Activated T-helper 1 cell treated with anti-CD3 and anti-CD28 coated beads, Interleukin-12 subunit alpha, Interleukin-12 subunit beta, Interleukin-2, Interleukin-4 antibody, amounts not matched to agents 30 ng/mL and 10 ng/mL and 1 ng/mL, durations not matched to agents 14 hours and 24 hours and 36 hours (primary cell): ENCODE data around the gene CMTM7. TPM values are rescaled to one million over a fixed set of nuclear protein-coding genes. Genes with fewer than 3 reads are reported as not detected.
"Not testable (repeated sequence)": the region's sequence is repeated elsewhere in the genome, so short reads cannot be mapped to it uniquely, and the experiment has no call there.

Source experiments
- DNase-seq: peaks from one replicate; pipeline ENCODE4 v3.0.0; 2021; ENCODE audit warnings: low spot score
- H3K27ac Mint-ChIP-seq: one replicate; pipeline ENCODE4 v1.8.0; 2021; ENCODE audit warnings: mild to moderate bottlenecking, mixed read lengths
- H3K27me3 Mint-ChIP-seq: one replicate; pipeline ENCODE4 v1.8.0; 2022; ENCODE audit warnings: mild to moderate bottlenecking, moderate library complexity, mixed read lengths; ENCODE audit not compliant: insufficient read depth
- H3K36me3 Mint-ChIP-seq: one replicate; pipeline ENCODE4 v1.8.0; 2021; ENCODE audit warnings: low read depth, mixed read lengths
- H3K4me1 Mint-ChIP-seq: one replicate; pipeline ENCODE4 v1.8.0; 2021; ENCODE audit warnings: low read depth, mixed read lengths
- H3K4me3 Mint-ChIP-seq: one replicate; pipeline ENCODE4 v1.8.0; 2021; ENCODE audit warnings: mild to moderate bottlenecking, moderate library complexity, mixed read lengths
- H3K9me3 Mint-ChIP-seq: one replicate; pipeline ENCODE4 v1.8.0; 2021; ENCODE audit warnings: mixed read lengths
- intact Hi-C: fragments of 100-400 bp; cut with micrococcal nuclease; formaldehyde crosslinking; loops from one replicate; pipeline ENCODE4 v1.15.1; 2024
- total RNA-seq: library from RNA; stranded (reverse); gene quantifications from 2 replicates; pipeline ENCODE4 v1.2.3, GENCODE V29; 2022

Gene CMTM7
- total RNA-seq, 1 donor from 2014 or later = 59.7 TPM

GRCh38 chr3:32452009-32452408 is 60.4 kb downstream of the CMTM7 start:
- no peak for DNase-seq
- H3K36me3 Mint-ChIP-seq = peaks cover 29% of the 10 kb centered on the region
- H3K27me3 Mint-ChIP-seq = no peaks in the 10 kb centered on the region
- peaks cover 28% of the 10 kb centered on the region for H3K4me1 Mint-ChIP-seq
- intact Hi-C loops = no loop called here
- no peak overlapping the region for H3K27ac Mint-ChIP-seq
- no peak overlapping the region for H3K4me3 Mint-ChIP-seq
- H3K9me3 Mint-ChIP-seq = peaks cover 2% of the 10 kb centered on the region

- Mint-ChIP-seq H3K9me3 (no peaks in the 10 kb centered on the region), H3K27me3 (no peaks in the 10 kb centered on the region), H3K36me3 (peaks cover 31% of the 10 kb centered on the region), H3K4me1 (peaks cover 35% of the 10 kb centered on the region), H3K4me3 (no peak overlapping the region), H3K27ac (no peak overlapping the region)
- intact Hi-C loops = no loop called here
- no peak for DNase-seq
Measured at GRCh38 chr3:32453346-32453745, 61.7 kb downstream of the CMTM7 start.

- DNase-seq = no peak
- H3K4me1 Mint-ChIP-seq = peaks cover 32% of the 10 kb centered on the region
- peaks cover 29% of the 10 kb centered on the region for H3K36me3 Mint-ChIP-seq
- H3K27ac Mint-ChIP-seq = no peak overlapping the region
- intact Hi-C loops = no loop called here
- H3K27me3 Mint-ChIP-seq = no peaks in the 10 kb centered on the region
- H3K4me3 Mint-ChIP-seq = no peak overlapping the region
- no peaks in the 10 kb centered on the region for H3K9me3 Mint-ChIP-seq
Measured at GRCh38 chr3:32454111-32454510, 62.5 kb downstream of the CMTM7 start.

- peaks cover 32% of the 10 kb centered on the region for H3K4me1 Mint-ChIP-seq
- H3K4me3 Mint-ChIP-seq = no peak overlapping the region
- peaks cover 26% of the 10 kb centered on the region for H3K36me3 Mint-ChIP-seq
- H3K27ac Mint-ChIP-seq = peak overlapping the region; percentile 32
- H3K27me3 Mint-ChIP-seq = no peaks in the 10 kb centered on the region
- no peak for DNase-seq
- no peaks in the 10 kb centered on the region for H3K9me3 Mint-ChIP-seq
- intact Hi-C loops = no loop called here
Measured at GRCh38 chr3:32454731-32455608, 63.3 kb downstream of the CMTM7 start.

- Mint-ChIP-seq H3K27me3 (no peaks in the 10 kb centered on the region), H3K27ac (peak overlapping the region; percentile 63), H3K4me3 (no peak overlapping the region), H3K9me3 (no peaks in the 10 kb centered on the region), H3K36me3 (peaks cover 21% of the 10 kb centered on the region), H3K4me1 (peaks cover 32% of the 10 kb centered on the region)
- no peak for DNase-seq
- intact Hi-C loops = loop anchor here (1.0 kb wide), 1 partner anchor 13 kb away; no protein-coding TSS in a partner anchor
Measured at GRCh38 chr3:32455609-32456428, 64.2 kb downstream of the CMTM7 start.

GRCh38 chr3:32456429-32457130 is 64.9 kb downstream of the CMTM7 start:
- H3K9me3 Mint-ChIP-seq = no peaks in the 10 kb centered on the region
- H3K36me3 Mint-ChIP-seq = peaks cover 21% of the 10 kb centered on the region
- no peak overlapping the region for H3K4me3 Mint-ChIP-seq
- no peaks in the 10 kb centered on the region for H3K27me3 Mint-ChIP-seq
- peak overlapping the region; percentile 63 for H3K27ac Mint-ChIP-seq
- DNase-seq = no peak
- H3K4me1 Mint-ChIP-seq = peaks cover 32% of the 10 kb centered on the region
- intact Hi-C loops = loop anchor here (1.0 kb wide), 1 partner anchor 13 kb away; no protein-coding TSS in a partner anchor

- intact Hi-C loops = loop anchor here (2.0 kb wide), 1 partner anchor 155 kb away; no protein-coding TSS in a partner anchor
- peaks cover 32% of the 10 kb centered on the region for H3K4me1 Mint-ChIP-seq
- DNase-seq = peak; percentile 43
- peaks cover 21% of the 10 kb centered on the region for H3K36me3 Mint-ChIP-seq
- peak overlapping the region; percentile 95 for H3K27ac Mint-ChIP-seq
- H3K27me3 Mint-ChIP-seq = no peaks in the 10 kb centered on the region
- H3K4me3 Mint-ChIP-seq = peak overlapping the region; percentile 68
- H3K9me3 Mint-ChIP-seq = no peaks in the 10 kb centered on the region
Measured at GRCh38 chr3:32457971-32458471, 66.4 kb downstream of the CMTM7 start.

GRCh38 chr3:32459450-32459849 is 67.8 kb downstream of the CMTM7 start:
- H3K27ac Mint-ChIP-seq = peak overlapping the region; percentile 92
- no peaks in the 10 kb centered on the region for H3K27me3 Mint-ChIP-seq
- H3K4me3 Mint-ChIP-seq = peak overlapping the region; percentile 58
- H3K4me1 Mint-ChIP-seq = peaks cover 32% of the 10 kb centered on the region
- peaks cover 13% of the 10 kb centered on the region for H3K36me3 Mint-ChIP-seq
- intact Hi-C loops = loop anchor here (2.0 kb wide), 1 partner anchor 157 kb away; no protein-coding TSS in a partner anchor
- no peaks in the 10 kb centered on the region for H3K9me3 Mint-ChIP-seq
- DNase-seq = no peak

GRCh38 chr3:32460031-32460749 is 68.5 kb downstream of the CMTM7 start:
- Mint-ChIP-seq H3K4me1 (peaks cover 26% of the 10 kb centered on the region), H3K4me3 (peak overlapping the region; percentile 72), H3K27me3 (no peaks in the 10 kb centered on the region), H3K27ac (peak overlapping the region; percentile 92), H3K36me3 (peaks cover 7% of the 10 kb centered on the region), H3K9me3 (no peaks in the 10 kb centered on the region)
- peak; percentile 79 for DNase-seq
- intact Hi-C loops = loop anchor here (1.0 to 2.0 kb wide), 6 partner anchors 8 to 85 kb away; partner anchors contain the start of gene CMTM7

- intact Hi-C loops = loop anchor here (1.0 to 2.0 kb wide), 6 partner anchors 7 to 86 kb away; partner anchors contain the start of gene CMTM7
- H3K4me1 Mint-ChIP-seq = peaks cover 28% of the 10 kb centered on the region
- DNase-seq, H3K9me3 Mint-ChIP-seq, H3K27me3 Mint-ChIP-seq: not testable (repeated sequence)
- peaks cover 12% of the 10 kb centered on the region for H3K36me3 Mint-ChIP-seq
- peak overlapping the region; percentile 92 for H3K27ac Mint-ChIP-seq
- peak overlapping the region; percentile 72 for H3K4me3 Mint-ChIP-seq
Measured at GRCh38 chr3:32460817-32461496, 69.3 kb downstream of the CMTM7 start.

GRCh38 chr3:32462191-32462986 is 70.7 kb downstream of the CMTM7 start:
- H3K27ac Mint-ChIP-seq, H3K9me3 Mint-ChIP-seq, intact Hi-C loops, H3K4me3 Mint-ChIP-seq, H3K27me3 Mint-ChIP-seq: not testable (repeated sequence)
- Mint-ChIP-seq H3K4me1 (peaks cover 25% of the 10 kb centered on the region), H3K36me3 (peaks cover 16% of the 10 kb centered on the region)
- DNase-seq = peak; percentile 19
